ENCODE measurements around the gene TENM4. TPM values are rescaled to one million over a fixed set of nuclear protein-coding genes. Genes with fewer than 3 reads are reported as not detected.

TENM4 gene
- total and polyA plus RNA-seq, 10 of the 15 experiments (the other 5 are each of a cell fraction or from before 2014, with no cell fraction given): 0.03 to 0.12 (median 0.06) TPM; not detected in 7

DNA sequence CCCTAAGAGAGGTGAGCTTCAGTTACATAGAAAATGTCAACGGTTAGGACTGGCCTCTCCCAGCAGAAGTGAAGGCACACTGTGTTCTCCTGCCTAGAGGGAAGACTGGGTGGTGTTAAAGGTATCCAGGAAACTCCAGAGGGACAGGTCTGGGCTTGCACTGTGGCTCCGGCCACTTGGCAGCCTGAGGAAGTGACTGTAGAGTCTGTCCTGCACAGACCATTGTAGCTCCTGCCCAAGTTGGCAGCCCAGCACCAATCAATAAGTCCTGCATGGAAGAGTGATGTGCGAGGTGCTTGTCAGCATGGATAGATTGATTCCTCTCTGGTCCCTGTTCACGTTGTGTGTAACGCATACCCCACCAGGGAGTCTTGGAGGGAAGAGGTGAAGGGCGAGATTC, 284.8 kb downstream of the TENM4 start (continued):
- TF ChIP-seq, protein P1, sequence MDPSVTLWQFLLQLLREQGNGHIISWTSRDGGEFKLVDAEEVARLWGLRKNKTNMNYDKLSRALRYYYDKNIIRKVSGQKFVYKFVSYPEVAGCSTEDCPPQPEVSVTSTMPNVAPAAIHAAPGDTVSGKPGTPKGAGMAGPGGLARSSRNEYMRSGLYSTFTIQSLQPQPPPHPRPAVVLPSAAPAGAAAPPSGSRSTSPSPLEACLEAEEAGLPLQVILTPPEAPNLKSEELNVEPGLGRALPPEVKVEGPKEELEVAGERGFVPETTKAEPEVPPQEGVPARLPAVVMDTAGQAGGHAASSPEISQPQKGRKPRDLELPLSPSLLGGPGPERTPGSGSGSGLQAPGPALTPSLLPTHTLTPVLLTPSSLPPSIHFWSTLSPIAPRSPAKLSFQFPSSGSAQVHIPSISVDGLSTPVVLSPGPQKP (IDR thresholded peaks at IDR 0.05; ENCODE audit: low read depth, low read length): no peak
- TF ChIP-seq RFX5 (IDR thresholded peaks at IDR 0.05; ENCODE audit: low read depth, low read length): no peak
- no peak for TF ChIP-seq IKZF2 (IDR thresholded peaks at IDR 0.05)
- no peak for TF ChIP-seq TARDBP (IDR thresholded peaks at IDR 0.05; ENCODE audit: borderline replicate concordance)
- no peak for TF ChIP-seq SRF (IDR thresholded peaks at IDR 0.05; ENCODE audit: low read depth in 2 of 2, low read length in 2 of 2)
- TF ChIP-seq ZNF274 (IDR thresholded peaks at IDR 0.05; ENCODE audit: insufficient read depth, insufficient read length): no peak

DNA sequence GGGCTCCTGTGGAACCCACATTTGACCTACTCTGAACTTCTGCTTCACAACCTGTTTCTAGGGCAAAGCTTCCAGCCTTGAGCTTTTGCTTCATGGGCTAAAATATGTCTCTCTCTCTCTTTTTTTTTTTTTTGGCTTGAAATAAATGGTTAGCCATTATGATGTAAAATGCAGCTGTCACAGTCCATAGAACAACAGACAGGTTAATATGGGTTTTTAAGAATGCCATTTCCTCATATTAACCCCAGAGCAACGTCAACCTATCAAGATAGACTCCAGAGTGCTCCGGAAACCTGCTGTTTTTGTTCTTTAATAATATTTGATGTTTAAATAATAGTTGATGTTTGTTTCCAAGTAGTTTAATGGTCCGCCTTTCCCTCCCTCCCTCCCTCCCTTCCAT, 285.6 kb downstream of the TENM4 start:
- POLR2A ChIA-PET: no interaction called here
- BruUV-seq (replicated peaks): no TSS peak
- CTCF ChIA-PET: no interaction called here
- DNase-seq (ENCODE audit: low read depth, low spot score) (no peak), ATAC-seq (no peak), FAIRE-seq (no peak)
- Histone ChIP-seq H2AFZ (ENCODE audit: control insufficient read depth, low read depth, low read length) (no peak overlapping the region), H3K79me2 (ENCODE audit: control insufficient read depth, insufficient read depth, low read length) (no peaks in the 10 kb centered on the region), H4K20me1 (ENCODE audit: control insufficient read depth, insufficient read depth) (no peaks in the 10 kb centered on the region), H3K9ac (ENCODE audit: control insufficient read depth, insufficient read depth, low read length) (no peak overlapping the region), H3K4me2 (ENCODE audit: control insufficient read depth, insufficient read depth) (no peak overlapping the region), H3K27me3 (replicated peaks in 1 of 2; ENCODE audit: control insufficient read depth in 2 of 2, insufficient read depth in 2 of 2, low read length in 1 of 2) (no peaks in the 10 kb centered on the region; a peak in 1 of 4 replicates), H3K9me3 (replicated peaks; ENCODE audit: control insufficient read depth, insufficient read depth, low read length) (no peaks in the 10 kb centered on the region), H3K36me3 (ENCODE audit: control insufficient read depth in 2 of 2, insufficient read depth in 2 of 2, low read length in 1 of 2) (no peaks in the 10 kb centered on the region), H3K4me1 (ENCODE audit: control insufficient read depth, insufficient read depth, low read length) (no peaks in the 10 kb centered on the region), H3K27ac (ENCODE audit: control insufficient read depth, insufficient read depth) (no peak overlapping the region), H3K4me3 (no peak overlapping the region)
- in situ Hi-C loops (cut with MboI): no loop called here
- SMC1A ChIA-PET (ENCODE audit: uncharacterized antibody, unreplicated experiment): no interaction called here
- 5% methylated on average over 3 of the region's 3 CpGs for WGBS (ENCODE audit: insufficient coverage, insufficient replicate concordance, low lambda C conversion rate, missing lambda C conversion rate)
- RAD21 ChIA-PET (ENCODE audit: unreplicated experiment): no interaction called here
- TF ChIP-seq BRCA1 (IDR thresholded peaks at IDR 0.05; ENCODE audit: low read depth, low read length): no peak
- intact Hi-C loops (cut with micrococcal nuclease; ENCODE audit: unreplicated experiment): no loop called here
